A549 (cell line): ENCODE measurements around the gene ABCA4. TPM values are rescaled to one million over a fixed set of nuclear protein-coding genes. Genes with fewer than 3 reads are reported as not detected.

Source experiments
- ATAC-seq, 2 experiments: fragments of 200-7000 bp in 1 of 2; fragments of >200 bp in 1 of 2; cut with Nextera tagmentation in 1 of 2; cut with Tn5 transposase in 1 of 2; 3 replicates each; pipeline versions ENCODE4 v1.8.0 to v1.9.1; 2018 to 2020; ENCODE audit warnings: mild to moderate bottlenecking in 1 of 2, moderate library complexity in 1 of 2
- CTCF ChIA-PET: fragments of 300-600 bp; sonication (Branson Sonifier 250); formaldehyde crosslinking; extraction: SDS; loops from one replicate; lab custom pipeline; 2021; ENCODE audit warnings: antibody characterized with exemption, inconsistent platforms; lab: Yijun Ruan, JAX
- POLR2A ChIA-PET: fragments of 350-600 bp; formaldehyde crosslinking; extraction: SDS; loops from one replicate; lab custom pipeline; 2021; ENCODE audit warnings: antibody characterized with exemption, inconsistent platforms; lab: Yijun Ruan, JAX
- DNase-seq, 2 experiments: peaks; one replicate each; pipeline versions ENCODE4 v3.0.0 to v3.0.0-alpha.2; 2011 to 2016; ENCODE audit warnings: low read depth in 1 of 2, low spot score in 1 of 2
- FAIRE-seq: peaks from 2 replicates; lab custom pipeline; 2011; peaks lifted over from hg19 to GRCh38; lab: Jason Lieb, UNC
- H3K27ac ChIP-seq, 2 experiments: fragments of >200 bp; sonication (Bioruptor Twin); formaldehyde crosslinking; 3 replicates each; pipeline ENCODE4 v1.5.1; 2016 to 2017
- H3K4me1 ChIP-seq: fragments of >200 bp; sonication (Bioruptor Twin); formaldehyde crosslinking; 3 replicates; pipeline ENCODE4 v1.6.1; 2016
- H3K4me2 ChIP-seq: fragments of >200 bp; sonication (Bioruptor Twin); formaldehyde crosslinking; 3 replicates; pipeline ENCODE4 v1.6.1; 2016
- H3K4me3 ChIP-seq: fragments of >200 bp; sonication (Bioruptor Twin); formaldehyde crosslinking; 3 replicates; pipeline ENCODE4 v1.5.1; 2016
- H3K9me3 ChIP-seq: fragments of >200 bp; sonication (Bioruptor Twin); formaldehyde crosslinking; 3 replicates; pipeline ENCODE4 v1.6.1; 2016
- ATOH8 ChIP-seq: fragments of 250-450 bp; sonication (Bioruptor Pico); IDR thresholded peaks from 2 replicates; pipeline ENCODE4 v1.5.0; 2020; ENCODE audit warnings: low read depth, mild to moderate bottlenecking, moderate library complexity
- BHLHE40 ChIP-seq: IDR thresholded peaks from 2 replicates; pipeline ENCODE4 v1.6.1; 2012; ENCODE audit warnings: low read depth, low read length, inconsistent platforms
- CBX8 ChIP-seq: fragments of 200-600 bp; sonication (generic); IDR thresholded peaks from 2 replicates; pipeline ENCODE4 v1.6.1; 2016
- CHD4 ChIP-seq: fragments of 200-600 bp; sonication (generic); IDR thresholded peaks from 2 replicates; pipeline ENCODE4 v1.6.1; 2016; ENCODE audit warnings: antibody characterized with exemption, mild to moderate bottlenecking, borderline replicate concordance
- E2F6 ChIP-seq: IDR thresholded peaks from 2 replicates; pipeline ENCODE4 v1.6.1; 2012; ENCODE audit warnings: low read depth, borderline replicate concordance
- EHF ChIP-seq: fragments of 250-450 bp; sonication (Bioruptor Pico); IDR thresholded peaks from 2 replicates; pipeline ENCODE4 v1.5.0; 2020; ENCODE audit warnings: mild to moderate bottlenecking
- ELK1 ChIP-seq: fragments of 150-350 bp; IDR thresholded peaks from 2 replicates; pipeline ENCODE4 v1.6.1; 2014; ENCODE audit warnings: low read depth, mild to moderate bottlenecking, low read length
- EP300 ChIP-seq, 2 experiments: fragments of >200 bp; sonication (Bioruptor Twin); formaldehyde crosslinking; IDR thresholded peaks; 2 replicates in 1 of 2; 3 replicates in 1 of 2; pipeline ENCODE4 v1.6.1; 2016 to 2017
- HDAC2 ChIP-seq: fragments of 200-600 bp; sonication (generic); IDR thresholded peaks from 2 replicates; pipeline ENCODE4 v1.6.1; 2016
- HOXB13 ChIP-seq: fragments of 250-450 bp; sonication (Bioruptor Pico); IDR thresholded peaks from 2 replicates; pipeline ENCODE4 v1.5.0; 2020; ENCODE audit warnings: low read depth, mild to moderate bottlenecking, moderate library complexity
- JUN ChIP-seq, 2 experiments: fragments of >200 bp; sonication (Bioruptor Twin); formaldehyde crosslinking; IDR thresholded peaks; 2 replicates in 1 of 2; 3 replicates in 1 of 2; pipeline ENCODE4 v1.6.1; 2016 to 2017
- MAZ ChIP-seq: fragments of 150-350 bp; IDR thresholded peaks from 2 replicates; pipeline ENCODE4 v1.6.1; 2014; ENCODE audit warnings: antibody characterized with exemption, low read depth, low read length, borderline replicate concordance
- MYC ChIP-seq: IDR thresholded peaks from 2 replicates; pipeline ENCODE4 v1.6.1; 2012; ENCODE audit warnings: mild to moderate bottlenecking, inconsistent platforms, low read length, improper control_type of control experiment, borderline replicate concordance
- NPAS2 ChIP-seq: fragments of 250-450 bp; sonication (Bioruptor Pico); IDR thresholded peaks from 2 replicates; pipeline ENCODE4 v1.8.0; 2022; ENCODE audit warnings: mild to moderate bottlenecking, moderate library complexity, borderline replicate concordance
- POLR2A ChIP-seq: IDR thresholded peaks from 2 replicates; pipeline ENCODE4 v1.6.1; 2012; ENCODE audit warnings: mild to moderate bottlenecking, low read length
- POLR2AphosphoS2 ChIP-seq: conservative IDR thresholded peaks from 2 replicates; pipeline ENCODE4 v1.6.1; 2012; ENCODE audit warnings: low read length, improper control_type of control experiment, inconsistent platforms
- RARB ChIP-seq: fragments of 250-450 bp; sonication (Bioruptor Pico); IDR thresholded peaks from 2 replicates; pipeline ENCODE4 v1.8.0; 2021; ENCODE audit warnings: mild to moderate bottlenecking, moderate library complexity
- REST ChIP-seq: fragments of 200-600 bp; sonication (generic); IDR thresholded peaks from 2 replicates; pipeline ENCODE4 v1.6.1; 2016; ENCODE audit warnings: antibody characterized with exemption, mild to moderate bottlenecking, moderate library complexity
- RFX5 ChIP-seq: fragments of 450-650 bp; IDR thresholded peaks from 2 replicates; pipeline ENCODE4 v1.7.1; 2014; ENCODE audit warnings: antibody characterized with exemption, mild to moderate bottlenecking, moderate library complexity
- RNF2 ChIP-seq: fragments of 200-600 bp; sonication (generic); IDR thresholded peaks from 2 replicates; pipeline ENCODE4 v1.6.1; 2016; ENCODE audit warnings: low read depth, mild to moderate bottlenecking, antibody characterized with exemption, moderate library complexity, borderline replicate concordance
- TFCP2L1 ChIP-seq: fragments of 250-450 bp; sonication (Bioruptor Pico); IDR thresholded peaks from 2 replicates; pipeline ENCODE4 v1.5.0; 2021; ENCODE audit warnings: mild to moderate bottlenecking
- TP53 ChIP-seq: fragments of 250-450 bp; sonication (Bioruptor Pico); IDR thresholded peaks from 2 replicates; pipeline ENCODE4 v1.5.0; 2021; ENCODE audit warnings: mild to moderate bottlenecking, moderate library complexity
- USF2 ChIP-seq: fragments of 450-650 bp; IDR thresholded peaks from 2 replicates; pipeline ENCODE4 v1.6.1; 2014; ENCODE audit warnings: antibody characterized with exemption
- ZC3H11A ChIP-seq: fragments of 450-650 bp; IDR thresholded peaks from 2 replicates; pipeline ENCODE4 v1.6.1; 2014; ENCODE audit warnings: antibody characterized with exemption, mild to moderate bottlenecking
- ZFP36 ChIP-seq: fragments of 450-650 bp; IDR thresholded peaks from 2 replicates; pipeline ENCODE4 v1.6.1; 2014; ENCODE audit warnings: borderline replicate concordance; ENCODE audit not compliant: partially characterized antibody
- ZSCAN20 ChIP-seq: fragments of 250-450 bp; sonication (Bioruptor Pico); IDR thresholded peaks from 2 replicates; pipeline ENCODE4 v1.8.0; 2022; ENCODE audit warnings: mild to moderate bottlenecking, moderate library complexity
- WGBS: methylation state at CpG from one replicate; pipeline ENCODE4 v1.1.6; 2017; ENCODE audit errors: missing lambda C conversion rate; 5-methylcytosine and 5-hydroxymethylcytosine counted together
- polyA plus RNA-seq, 4 experiments: library from polyadenylated mRNA; depleted of rRNA in 3 of 4; stranded (reverse); fragments of >200 nt; fragmentation: RNase III in 1 of 4; extraction: RNeasy Plus Mini Kit Qiagen cat#74134 plus additional on column Dnase treatment in 1 of 4; gene quantifications; 2 replicates in 3 of 4; 3 replicates in 1 of 4; pipeline ENCODE4 v1.2.3, GENCODE V29; 2011 to 2017

Gene ABCA4
- polyA plus RNA-seq, 2 of the 4 experiments (the other 2 are of a cell fraction) = 0.05 to 0.23 TPM

GRCh38 chr1:94110021-94110761, 10.8 kb downstream of the ABCA4 start (continued):
- TF ChIP-seq E2F6 = no peak
- TF ChIP-seq TFCP2L1 (CRISPR knock-in tag) = no peak
- TF ChIP-seq, all 56 proteins: peak for 0

GRCh38 chr1:94109478-94109877, 11.5 kb downstream of the ABCA4 start:
- FAIRE-seq = no peak

GRCh38 chr1:94107141-94107540, 13.8 kb downstream of the ABCA4 start:
- Histone ChIP-seq H3K4me3 (no peak overlapping the region), H3K9me3 (no peaks in the 10 kb centered on the region), H3K27ac (no peak overlapping the region), H3K4me1 (peaks cover 12% of the 10 kb centered on the region; the same call in 2 of the 3 replicates), H3K4me2 (no peak overlapping the region)
- no peak for DNase-seq
- TF ChIP-seq POLR2A = no peak
- TF ChIP-seq MAZ = no peak
- TF ChIP-seq CBX8 = no peak
- no peak for TF ChIP-seq ELK1
- no peak for TF ChIP-seq MYC
- TF ChIP-seq ZC3H11A = no peak
- TF ChIP-seq POLR2AphosphoS2 = no peak
- no peak for TF ChIP-seq ATOH8 (CRISPR knock-in tag)
- FAIRE-seq = no peak
- ATAC-seq = no peak
- ChIA-PET POLR2A (no interaction called here), CTCF (interaction anchor here (0.9 kb wide), 1 partner anchor 97 kb away, joined by 3 read pairs; no protein-coding TSS in a partner anchor)
- WGBS = 68% methylated on average over 6 of the region's 6 CpGs

More at GRCh38 chr1:94109478-94109877, 11.5 kb downstream of the ABCA4 start:
- no peaks in the 10 kb centered on the region for H3K9me3 ChIP-seq
- WGBS = 65% methylated on average over 4 of the region's 4 CpGs
- H3K4me2 ChIP-seq = no peak overlapping the region
- CTCF ChIA-PET = interaction anchor here (0.8 kb wide), 2 partner anchors 11 to 64 kb away, joined by 3 read pairs; no protein-coding TSS in a partner anchor
- TF ChIP-seq EHF (CRISPR knock-in tag) = no peak
- no peak for TF ChIP-seq RNF2
- TF ChIP-seq HDAC2 = no peak
- no peak for TF ChIP-seq ZC3H11A
- TF ChIP-seq NPAS2 = no peak
- no peak for TF ChIP-seq TP53 (CRISPR knock-in tag)
- no peak for TF ChIP-seq HOXB13 (CRISPR knock-in tag)
- TF ChIP-seq ZFP36 = no peak
- no peak for TF ChIP-seq ZSCAN20 (CRISPR knock-in tag)
- no peak for TF ChIP-seq CHD4
- no peak for TF ChIP-seq RFX5
- no peak for TF ChIP-seq JUN (IDR thresholded peaks at IDR 0.05)
- TF ChIP-seq RARB (CRISPR knock-in tag) = no peak
- no peak for TF ChIP-seq BHLHE40
- TF ChIP-seq MAZ = no peak
- no peak for TF ChIP-seq REST
- TF ChIP-seq EP300 (IDR thresholded peaks at IDR 0.05) = no peak
- no peak for TF ChIP-seq USF2
- DNase-seq (no peak), ATAC-seq (no peak)
- H3K4me3 ChIP-seq = no peak overlapping the region
- H3K27ac ChIP-seq = no peak overlapping the region
- POLR2A ChIA-PET = no interaction called here
- H3K4me1 ChIP-seq = peaks cover 12% of the 10 kb centered on the region; the same call in 2 of the 3 replicates
